ENCODE measurements around the gene DYRK2.

- no peak for TF ChIP-seq CTCF (IDR thresholded peaks at IDR 0.05)
- TF ChIP-seq POLR2A (IDR thresholded peaks at IDR 0.05): no peak
- no peak for TF ChIP-seq POLR2AphosphoS5 (IDR thresholded peaks at IDR 0.05)
Observed at GRCh38 chr12:67632005-67632404, 16.5 kb upstream of the DYRK2 start.

All from breast epithelium (tissue), 3 donors.